H9 (cell line): ENCODE data around the gene EML3. TPM values are rescaled to one million over a fixed set of nuclear protein-coding genes. Genes with fewer than 3 reads are reported as not detected.
A peak's percentile ranks its signal among the peaks of the same experiment; 100 is the strongest.

Experiments used
- DNase-seq: peaks from one replicate; pipeline ENCODE4 v3.0.0-alpha.2; 2017
- H2AFZ ChIP-seq: one replicate; pipeline ENCODE4 v1.6.1; 2013; ENCODE audit warnings: mild to moderate bottlenecking, low read length, control low read depth, moderate library complexity
- H2AK5ac ChIP-seq: 2 replicates; pipeline ENCODE4 v1.6.1; 2013; ENCODE audit warnings: low read length, control low read depth, mixed read lengths; ENCODE audit not compliant: insufficient read length
- H2BK120ac ChIP-seq: one replicate; pipeline ENCODE4 v1.6.1; 2013; ENCODE audit warnings: low read depth, mild to moderate bottlenecking, low read length, control low read depth, inconsistent platforms; ENCODE audit not compliant: poor library complexity, severe bottlenecking
- H2BK12ac ChIP-seq: 2 replicates; pipeline ENCODE4 v1.6.1; 2013; ENCODE audit warnings: low read length, control low read depth, mixed read lengths, low read depth; ENCODE audit not compliant: insufficient read length
- H2BK15ac ChIP-seq: 2 replicates; pipeline ENCODE4 v1.6.1; 2013; ENCODE audit warnings: low read depth, low read length, control low read depth
- H2BK20ac ChIP-seq: one replicate; pipeline ENCODE4 v1.6.1; 2013; ENCODE audit warnings: low read depth, mild to moderate bottlenecking, low read length, control low read depth, inconsistent platforms; ENCODE audit not compliant: poor library complexity, severe bottlenecking
- H2BK5ac ChIP-seq: 2 replicates; pipeline ENCODE4 v1.6.1; 2013; ENCODE audit warnings: low read length, control low read depth, mixed read lengths; ENCODE audit not compliant: insufficient read length
- H3K14ac ChIP-seq: 2 replicates; pipeline ENCODE4 v1.6.1; 2013; ENCODE audit warnings: low read length, control low read depth; ENCODE audit not compliant: insufficient read depth
- H3K18ac ChIP-seq: 2 replicates; pipeline ENCODE4 v1.6.1; 2013; ENCODE audit warnings: low read depth, mild to moderate bottlenecking, mixed read lengths, low read length, control low read depth; ENCODE audit not compliant: insufficient read length
- H3K23ac ChIP-seq: 2 replicates; pipeline ENCODE4 v1.6.1; 2013; ENCODE audit warnings: low read length, control low read depth, mixed read lengths, low read depth; ENCODE audit not compliant: insufficient read length
- H3K23me2 ChIP-seq: 2 replicates; pipeline ENCODE4 v1.6.1; 2013; ENCODE audit warnings: low read depth, mild to moderate bottlenecking, mixed read lengths, low read length, control low read depth; ENCODE audit not compliant: insufficient read length, poor library complexity, severe bottlenecking
- H3K27ac ChIP-seq: 2 replicates; pipeline ENCODE4 v1.5.1; 2013; ENCODE audit warnings: low read length, control low read depth, mixed read lengths, low read depth; ENCODE audit not compliant: insufficient read length
- H3K27me3 ChIP-seq: 2 replicates; pipeline ENCODE4 v1.6.1; 2013; ENCODE audit warnings: low read length, control low read depth, inconsistent platforms; ENCODE audit not compliant: insufficient read depth
- H3K4ac ChIP-seq: 2 replicates; pipeline ENCODE4 v1.6.1; 2013; ENCODE audit warnings: low read depth, mild to moderate bottlenecking, control low read depth, inconsistent platforms, low read length, moderate library complexity
- H3K4me1 ChIP-seq: 2 replicates; pipeline ENCODE4 v1.6.1; 2013; ENCODE audit warnings: low read length, control low read depth, inconsistent platforms; ENCODE audit not compliant: insufficient read depth
- H3K4me2 ChIP-seq: 2 replicates; pipeline ENCODE4 v1.6.1; 2013; ENCODE audit warnings: low read length, control low read depth, mixed read lengths; ENCODE audit not compliant: insufficient read length, insufficient read depth
- H3K56ac ChIP-seq: 2 replicates; pipeline ENCODE4 v1.6.1; 2013; ENCODE audit warnings: low read depth, mild to moderate bottlenecking, mixed read lengths, low read length, control low read depth; ENCODE audit not compliant: insufficient read length
- H3K79me1 ChIP-seq: 2 replicates; pipeline ENCODE4 v1.6.1; 2013; ENCODE audit warnings: low read depth, mild to moderate bottlenecking, moderate library complexity, low read length, control low read depth, inconsistent platforms; ENCODE audit not compliant: insufficient read depth, poor library complexity, severe bottlenecking
- H3K79me2 ChIP-seq: 2 replicates; pipeline ENCODE4 v1.6.1; 2013; ENCODE audit warnings: low read length, control low read depth, inconsistent platforms; ENCODE audit not compliant: insufficient read depth
- H3K9ac ChIP-seq: 2 replicates; pipeline ENCODE4 v1.6.1; 2013; ENCODE audit warnings: low read length, control low read depth, mixed read lengths; ENCODE audit not compliant: insufficient read length; ENCODE audit errors: extremely low read depth
- H3K9me3 ChIP-seq: one replicate; pipeline ENCODE4 v1.6.1; 2013; ENCODE audit warnings: low read depth, low read length, inconsistent platforms; ENCODE audit not compliant: control insufficient read depth
- H3T11ph ChIP-seq: one replicate; pipeline ENCODE4 v1.6.1; 2013; ENCODE audit warnings: mild to moderate bottlenecking, low read length, control low read depth, inconsistent platforms
- H4K20me1 ChIP-seq: one replicate; pipeline ENCODE4 v1.6.1; 2013; ENCODE audit not compliant: control insufficient read depth, insufficient read length, insufficient read depth
- H4K5ac ChIP-seq: 2 replicates; pipeline ENCODE4 v1.6.1; 2013; ENCODE audit warnings: low read depth, mild to moderate bottlenecking, mixed read lengths, low read length, control low read depth; ENCODE audit not compliant: insufficient read length
- H4K8ac ChIP-seq: replicated peaks from 2 replicates; pipeline ENCODE4 v1.6.1; 2013; ENCODE audit warnings: low read length, control low read depth, mixed read lengths, low read depth; ENCODE audit not compliant: insufficient read length
- H4K91ac ChIP-seq: 2 replicates; pipeline ENCODE4 v1.6.1; 2013; ENCODE audit warnings: low read depth, mild to moderate bottlenecking, moderate library complexity, mixed read lengths, low read length, control low read depth; ENCODE audit not compliant: insufficient read length
- H3K27ac Mint-ChIP-seq, 3 experiments: 2 replicates in 2 of 3; 3 replicates in 1 of 3; pipeline ENCODE4 v1.8.0; 2020 to 2021; ENCODE audit warnings: mixed read lengths in 3 of 3, mild to moderate bottlenecking in 1 of 3, moderate library complexity in 1 of 3
- H3K27me3 Mint-ChIP-seq: 2 replicates; pipeline ENCODE4 v1.8.0; 2021; ENCODE audit warnings: low read depth, mild to moderate bottlenecking, moderate library complexity, mixed read lengths
- H3K36me3 Mint-ChIP-seq, 3 experiments: 2 replicates in 2 of 3; 3 replicates in 1 of 3; pipeline ENCODE4 v1.8.0; 2020 to 2021; ENCODE audit warnings: low read depth in 3 of 3, mixed read lengths in 3 of 3; ENCODE audit not compliant: insufficient read depth in 1 of 3
- H3K4me1 Mint-ChIP-seq, 2 experiments: 2 replicates each; pipeline ENCODE4 v1.8.0; 2020; ENCODE audit warnings: mixed read lengths in 2 of 2
- H3K4me3 Mint-ChIP-seq, 2 experiments: 2 replicates in 1 of 2; 3 replicates in 1 of 2; pipeline ENCODE4 v1.8.0; 2020 to 2021; ENCODE audit warnings: mild to moderate bottlenecking in 2 of 2, mixed read lengths in 2 of 2, moderate library complexity in 1 of 2
- H3K9me3 Mint-ChIP-seq, 2 experiments: 2 replicates in 1 of 2; 3 replicates in 1 of 2; pipeline ENCODE4 v1.8.0; 2020; ENCODE audit warnings: mild to moderate bottlenecking in 2 of 2, mixed read lengths in 2 of 2, moderate library complexity in 1 of 2
- CTCF ChIP-seq: fragments of 200-600 bp; sonication (generic); conservative IDR thresholded peaks from 3 replicates; pipeline ENCODE4 v1.8.0; 2021; ENCODE audit warnings: antibody characterized with exemption, mild to moderate bottlenecking
- WGBS: extraction: QIAGEN DNeasy Blood & Tissue Kit; methylation state at CpG from one replicate; pipeline ENCODE4 v1.1.7; 2013; ENCODE audit warnings: missing lambda C conversion rate, low lambda C conversion rate, mixed read lengths; ENCODE audit not compliant: insufficient read length; ENCODE audit errors: extremely low coverage; 5-methylcytosine and 5-hydroxymethylcytosine counted together
- total RNA-seq: library from RNA; stranded (reverse); gene quantifications from 2 replicates; pipeline ENCODE4 v1.2.1, GENCODE V29; 2021

EML3 gene
- total RNA-seq, 1 experiment from 2014 or later = 35.3 TPM

GRCh38 chr11:62644220-62644619, 31.6 kb upstream of the EML3 start:
- no CpG with 5 or more reads among the region's 8 CpGs for WGBS
- H3K23me2 ChIP-seq = peaks cover 5% of the 10 kb centered on the region

More at GRCh38 chr11:62644220-62644619, 31.6 kb upstream of the EML3 start:
- Histone ChIP-seq H3K14ac (no peak overlapping the region), H2BK15ac (no peak overlapping the region), H2AFZ (no peak overlapping the region), H3K9me3 (no peaks in the 10 kb centered on the region), H2AK5ac (no peak overlapping the region), H3K27ac (no peak overlapping the region), H3K79me2 (peaks cover 10% of the 10 kb centered on the region; the same call in 1 of the 2 replicates), H3K23ac (no peak overlapping the region), H4K8ac (no peak overlapping the region), H4K5ac (no peak overlapping the region), H3K4me1 (peaks cover 3% of the 10 kb centered on the region; the same call in 1 of the 2 replicates), H2BK12ac (no peak overlapping the region), H4K20me1 (no peaks in the 10 kb centered on the region), H3K9ac (no peak overlapping the region), H3T11ph (no peak overlapping the region), H3K27me3 (no peaks in the 10 kb centered on the region), H4K91ac (no peak overlapping the region), H3K4me2 (no peak overlapping the region), H3K79me1 (no peaks in the 10 kb centered on the region), H3K4ac (no peak overlapping the region), H2BK120ac (no peak overlapping the region), H3K18ac (no peak overlapping the region), H2BK5ac (no peak overlapping the region), H2BK20ac (no peak overlapping the region), H3K56ac (no peak overlapping the region)
- no peak for TF ChIP-seq CTCF
- H3K4me1 Mint-ChIP-seq = peaks cover 7 to 9% of the 10 kb centered on the region in 2 experiments
- H3K9me3 Mint-ChIP-seq = no peaks in the 10 kb centered on the region
- H3K27ac Mint-ChIP-seq = 0 out of 7 replicates have a peak overlapping the region, but pooled peaks of 1 of the 3 experiments have one; percentile 12
- DNase-seq = no peak
- peak overlapping the region; percentile 36 to 58; a peak in 3 of 5 replicates for H3K4me3 Mint-ChIP-seq
- no peaks in the 10 kb centered on the region for H3K27me3 Mint-ChIP-seq
- H3K36me3 Mint-ChIP-seq = peaks cover 14 to 44% (median 32%) of the 10 kb centered on the region in 3 experiments
